Umbilical cord (tissue), 2 donors: ENCODE results near the gene PRSS33. TPM values are rescaled to one million over a fixed set of nuclear protein-coding genes. Genes with fewer than 3 reads are reported as not detected.

Experiments used
- DNase-seq: peaks from one replicate; pipeline ENCODE4 v3.0.0-alpha.2; 2015; ENCODE audit warnings: low spot score
- total RNA-seq: library from RNA; depleted of rRNA; stranded (reverse); fragments of >200 nt; gene quantifications from one replicate; pipeline ENCODE4 v1.2.3, GENCODE V29; 2014; ENCODE audit warnings: low replicate concordance; ENCODE audit not compliant: insufficient read depth

The PRSS33 gene
- total RNA-seq, 1 donor from 2014 or later: 0.96 TPM

DNA sequence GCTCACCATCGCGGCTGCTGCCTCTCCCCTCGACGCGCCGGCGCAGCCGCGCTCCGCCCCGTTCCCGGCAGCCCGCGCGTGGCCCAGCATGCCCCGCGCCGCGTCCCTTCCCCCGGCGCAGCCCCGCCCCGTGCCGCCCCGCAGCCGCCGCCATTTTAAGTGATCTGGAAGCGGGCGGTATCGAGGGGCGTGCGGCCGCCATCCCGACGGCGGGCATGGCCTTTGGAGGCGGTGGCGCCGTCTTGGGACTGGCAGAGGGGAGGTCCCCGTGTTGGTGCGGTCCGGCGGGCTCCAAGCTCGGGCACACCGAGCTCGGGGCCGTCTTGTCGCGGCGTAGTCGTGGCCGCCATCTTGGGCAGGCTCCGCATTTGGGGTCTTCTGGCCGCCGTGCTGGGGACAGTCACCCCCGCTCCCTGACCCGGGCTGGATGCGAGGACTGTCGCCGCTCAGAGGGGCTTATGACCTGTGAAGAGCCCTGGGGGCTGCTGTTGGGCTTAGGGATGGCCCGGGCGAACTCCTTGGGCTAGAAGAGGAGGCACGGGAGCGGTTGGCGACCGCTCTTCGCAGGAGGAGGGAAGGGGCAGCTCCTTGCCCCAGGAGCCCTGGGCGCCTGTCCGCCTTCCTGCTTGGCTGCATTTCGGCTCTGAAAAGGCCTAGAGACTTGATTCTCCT, 10.0 kb downstream of the PRSS33 start, which contains the start of gene ELOB:
Gene ELOB, minus strand, starts transcription at position 50 of the 672 bp plus-strand sequence. Its CDS starts 41 bp downstream, at position 9.
- DNase-seq: peak; percentile 90

DNA sequence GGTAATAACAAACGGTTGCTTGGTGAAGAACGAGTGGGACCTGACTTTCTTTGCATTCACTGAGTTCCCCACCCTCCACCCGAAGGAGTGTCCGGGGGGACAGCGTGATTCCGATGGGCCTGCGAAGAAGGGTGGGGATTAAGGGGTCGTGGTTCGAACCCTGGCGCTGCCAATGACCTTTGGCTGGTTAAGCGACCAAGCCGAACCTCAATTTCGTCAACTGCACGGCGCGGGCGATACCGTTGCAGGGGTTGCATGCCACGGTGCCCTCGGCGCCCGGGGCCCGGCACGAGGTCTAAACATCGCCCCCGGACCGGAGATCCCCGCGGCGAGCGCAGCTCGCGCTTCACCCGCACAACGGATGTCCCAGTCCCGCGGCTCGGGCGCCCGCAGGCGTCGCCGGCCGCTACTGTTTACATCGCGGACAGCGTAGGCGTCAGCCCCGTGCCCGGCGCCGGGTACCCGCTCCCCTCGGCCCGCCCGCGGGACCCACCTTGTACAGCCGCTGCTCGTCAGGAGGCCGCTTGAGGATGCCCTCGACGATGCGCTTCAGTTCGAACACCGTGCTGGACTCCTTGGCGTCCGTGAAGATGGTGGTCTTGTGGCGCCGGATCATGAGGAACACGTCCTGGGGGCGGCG, 10.7 kb downstream of the PRSS33 start:
- DNase-seq: no peak

DNA sequence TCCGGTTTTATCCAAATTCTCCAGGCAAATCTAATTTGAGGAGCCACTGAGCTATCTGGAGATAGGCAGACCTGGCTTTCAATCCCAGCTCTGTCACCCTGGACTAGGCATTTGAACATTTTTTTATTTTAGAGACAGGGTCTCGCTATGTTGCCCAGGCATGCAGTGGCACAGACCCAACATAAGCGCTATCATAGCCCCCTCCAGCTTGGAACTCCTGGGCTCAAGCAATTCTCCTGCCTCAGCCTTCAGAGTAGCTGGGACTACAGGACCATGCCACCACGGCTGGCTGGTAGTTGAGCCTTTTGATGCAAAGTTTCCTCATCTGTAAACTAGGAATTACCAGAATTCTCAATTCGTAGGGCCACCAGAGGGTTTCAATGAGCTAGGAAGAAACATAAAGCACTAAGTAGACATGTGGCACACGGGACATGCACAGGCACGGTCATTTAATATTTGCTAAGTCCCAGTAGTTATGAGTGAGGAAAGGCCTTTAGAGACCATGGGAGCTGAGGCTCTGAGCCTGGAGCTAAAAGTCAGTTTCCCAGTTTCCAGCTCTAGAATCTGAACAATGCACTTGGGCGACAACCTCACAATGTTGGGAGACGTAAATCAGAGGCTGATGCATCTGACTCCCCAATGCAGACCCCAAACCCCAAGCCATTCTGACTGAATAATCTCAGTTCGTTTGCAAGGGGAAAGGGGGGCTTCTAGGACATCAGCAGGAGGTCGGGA, 11.4 kb downstream of the PRSS33 start:
- DNase-seq: no peak

DNA sequence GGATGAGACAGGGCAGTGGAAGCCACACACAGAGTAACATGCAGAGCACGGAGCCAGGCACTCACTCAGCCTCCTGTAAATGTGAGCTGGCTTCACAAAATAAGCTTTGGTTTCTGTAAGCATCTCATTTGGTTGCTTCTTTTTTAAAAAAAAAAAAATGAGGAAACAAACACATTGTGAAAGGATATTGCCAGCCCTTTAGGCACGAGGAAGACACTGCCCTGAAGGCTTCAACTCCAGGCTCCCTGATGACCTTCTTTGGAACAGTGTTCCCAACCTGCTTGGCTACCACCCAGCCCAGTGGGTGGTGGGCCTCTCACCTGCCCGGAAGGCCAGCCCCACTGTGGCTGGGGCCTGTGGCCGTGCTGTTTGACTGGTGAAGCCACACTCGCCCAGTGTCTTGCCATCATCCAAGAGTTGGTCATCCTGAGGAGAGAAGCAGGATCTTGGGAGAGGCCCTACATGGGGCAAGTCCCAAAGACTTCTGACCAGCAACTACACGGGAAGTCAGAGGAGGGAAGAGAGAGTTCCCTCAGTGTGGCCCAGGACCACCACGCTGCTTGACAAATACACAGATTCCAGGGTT, 12.1 kb downstream of the PRSS33 start:
- no peak for DNase-seq

DNA sequence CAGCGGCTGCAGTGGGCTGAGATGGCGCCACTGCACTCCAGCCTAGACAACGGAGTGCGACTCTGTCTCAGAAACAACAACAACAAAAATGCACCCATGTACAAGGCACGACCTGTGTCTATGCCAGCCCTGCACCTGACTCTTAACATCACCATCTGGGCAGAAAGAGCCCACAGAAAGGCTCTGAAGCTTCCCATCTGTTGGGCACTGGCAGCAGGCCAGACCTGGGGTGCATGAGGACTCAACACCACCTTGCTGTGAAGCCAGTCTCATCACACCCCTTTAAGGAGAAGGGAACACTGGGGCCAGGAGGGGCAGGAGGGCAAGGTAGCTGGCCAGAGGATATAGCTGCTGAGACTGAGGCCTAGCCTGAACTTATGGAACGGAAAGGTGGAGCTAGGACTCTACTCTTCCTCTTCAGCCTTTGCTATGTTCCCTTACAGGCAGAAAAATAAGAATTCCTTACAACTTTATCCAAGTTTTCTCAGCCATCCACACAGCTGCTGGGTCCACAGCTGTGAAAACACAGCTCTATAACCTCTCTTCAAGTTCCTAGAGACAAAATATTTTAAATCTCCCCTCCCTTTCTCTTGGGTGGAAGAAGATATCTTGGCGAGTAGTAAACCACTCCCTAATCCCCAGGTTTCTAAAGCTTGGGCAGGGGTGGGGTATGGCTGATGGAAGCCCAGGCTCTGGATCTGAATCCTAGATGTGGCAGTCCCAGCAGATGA, 13.0 kb downstream of the PRSS33 start:
- DNase-seq: no peak

DNA sequence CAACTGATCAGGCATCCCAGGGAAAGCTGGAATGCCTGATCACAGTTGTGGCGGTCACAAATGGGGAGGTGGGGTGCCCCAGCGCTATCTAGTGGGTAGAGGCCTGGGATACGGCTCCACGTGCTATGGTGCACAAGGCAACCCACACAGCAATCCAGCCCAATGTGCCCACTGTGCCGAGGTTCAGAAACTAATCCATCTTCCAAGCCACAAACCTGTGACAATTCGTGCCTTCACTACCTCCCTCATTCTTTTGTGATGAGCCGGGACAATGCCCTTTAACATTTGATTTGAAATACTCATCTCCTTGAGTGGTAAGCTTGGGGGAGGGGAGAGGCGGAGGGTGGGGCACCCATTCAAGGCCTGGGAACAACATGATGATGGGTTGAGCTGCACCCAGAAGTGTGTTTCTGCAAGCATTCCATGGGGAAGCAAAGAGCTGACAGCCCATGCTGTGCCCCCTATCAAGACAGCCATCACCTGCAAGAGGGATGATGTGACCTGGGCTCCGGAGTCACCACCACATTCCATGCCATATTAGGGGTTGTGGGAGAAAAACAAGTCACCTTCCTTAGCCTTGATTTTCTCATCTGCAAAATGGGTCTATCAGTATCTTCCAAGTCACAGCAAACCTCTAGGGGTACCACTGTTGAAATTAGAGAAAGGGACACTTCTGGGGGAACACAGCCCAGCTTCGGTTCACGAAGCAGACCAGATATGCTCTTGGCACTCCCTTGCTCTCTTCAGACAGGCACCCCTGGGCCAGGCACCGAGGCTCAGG, 14.0 kb downstream of the PRSS33 start:
- DNase-seq: no peak

DNA sequence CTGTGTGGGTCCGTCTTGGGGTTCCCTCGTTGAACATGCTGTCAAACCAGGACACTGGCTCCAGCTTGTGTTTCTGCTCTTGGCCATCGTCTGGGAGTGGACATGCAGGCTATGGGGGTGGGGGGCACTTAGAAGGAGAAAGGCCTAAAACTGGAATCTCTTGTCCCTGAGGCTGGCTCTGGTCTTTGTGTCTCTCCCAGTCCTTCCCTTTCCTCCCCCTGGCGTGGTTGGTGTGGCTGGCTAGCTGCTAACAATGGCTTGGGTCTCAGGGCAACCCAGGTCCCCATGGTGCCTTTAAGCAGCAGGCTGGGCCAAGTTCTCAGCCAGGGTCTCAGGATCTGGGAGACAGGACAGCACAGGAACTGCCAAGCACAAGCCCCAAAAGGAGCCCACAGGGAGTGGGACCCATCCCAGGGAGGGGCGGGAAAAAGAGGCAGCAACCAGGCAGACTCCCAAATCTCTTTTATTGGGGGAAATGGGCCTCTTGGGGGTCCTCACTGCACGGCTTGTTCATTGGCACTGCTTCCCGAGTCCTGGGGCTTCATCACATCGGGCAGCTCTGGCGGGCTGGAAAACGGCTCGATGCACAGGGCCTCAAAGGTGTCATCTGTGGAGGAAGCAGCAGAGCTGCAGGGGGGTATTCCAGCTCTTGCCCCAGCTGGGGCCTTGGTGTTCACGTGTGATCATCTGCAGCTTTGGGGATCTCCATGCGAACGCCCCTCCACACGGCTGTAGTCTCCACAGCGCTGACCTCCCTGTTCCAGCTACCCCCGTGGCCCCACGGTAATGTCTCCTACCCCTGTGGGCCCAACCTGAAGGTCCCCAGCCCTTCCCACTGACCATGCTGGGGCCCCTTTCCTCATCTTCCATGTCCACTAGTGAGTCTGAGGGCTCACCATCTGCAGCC, 15.6 kb downstream of the PRSS33 start:
- no peak for DNase-seq

DNA sequence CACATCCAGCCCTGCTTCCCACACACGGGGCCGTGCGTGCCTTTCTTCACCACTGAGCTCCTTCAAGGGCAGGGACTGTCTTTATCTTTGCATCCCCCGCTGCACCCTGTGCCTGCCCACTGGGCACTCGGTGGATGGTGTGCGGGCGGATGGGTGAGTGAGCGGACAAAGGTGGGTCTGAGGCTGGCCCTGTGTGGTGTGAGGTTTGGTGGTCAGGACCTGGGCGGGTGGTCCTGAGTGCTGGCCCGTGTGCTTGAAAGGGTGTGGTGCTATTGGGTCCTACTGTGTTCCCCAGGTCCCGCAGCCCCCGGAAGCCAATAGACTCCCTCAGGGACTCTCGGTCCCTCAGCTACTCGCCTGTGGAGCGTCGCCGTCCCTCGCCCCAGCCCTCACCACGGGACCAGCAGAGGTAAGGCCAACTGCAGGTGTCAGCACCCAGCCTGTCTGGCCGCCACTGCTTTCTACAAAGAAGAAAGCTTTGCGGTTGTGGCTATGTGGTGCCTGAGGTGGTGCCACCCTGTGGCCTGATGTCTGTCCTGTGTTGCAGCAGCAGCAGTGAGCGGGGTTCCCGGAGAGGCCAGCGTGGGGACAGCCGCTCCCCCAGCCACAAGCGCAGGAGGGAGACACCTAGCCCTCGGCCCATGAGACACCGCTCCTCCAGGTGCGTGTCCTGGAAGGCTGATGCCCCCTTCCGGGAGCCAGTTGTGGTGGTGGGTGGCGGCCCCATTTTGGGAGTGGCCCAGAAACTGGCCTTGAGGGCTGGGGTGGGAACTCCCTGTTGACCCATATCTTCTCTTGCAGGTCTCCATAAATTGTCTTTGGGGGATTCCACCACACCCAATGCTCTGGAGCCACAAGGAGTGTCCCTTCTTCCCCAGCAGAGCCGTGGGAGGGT, 17.1 kb downstream of the PRSS33 start:
- no peak for DNase-seq

DNA sequence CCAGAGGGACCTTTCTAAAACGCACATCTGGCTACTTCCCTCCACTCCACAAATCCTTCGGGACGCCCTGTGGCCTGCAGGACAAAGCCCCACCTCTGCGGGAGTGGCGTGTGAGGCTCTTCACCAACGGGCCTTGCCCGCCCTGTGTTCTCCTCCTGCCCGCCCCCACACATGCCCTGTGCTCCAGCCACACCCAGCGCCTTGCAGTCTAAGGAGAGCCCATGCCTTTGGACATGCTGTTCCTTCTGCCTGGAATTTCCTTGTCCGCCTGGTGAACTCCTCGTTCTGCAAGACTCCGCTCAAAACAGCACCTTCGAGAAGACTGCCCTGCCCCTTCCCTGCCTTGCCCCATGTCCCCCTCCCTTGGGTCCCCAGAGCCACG, 17.7 kb downstream of the PRSS33 start:
- no peak for DNase-seq

DNA sequence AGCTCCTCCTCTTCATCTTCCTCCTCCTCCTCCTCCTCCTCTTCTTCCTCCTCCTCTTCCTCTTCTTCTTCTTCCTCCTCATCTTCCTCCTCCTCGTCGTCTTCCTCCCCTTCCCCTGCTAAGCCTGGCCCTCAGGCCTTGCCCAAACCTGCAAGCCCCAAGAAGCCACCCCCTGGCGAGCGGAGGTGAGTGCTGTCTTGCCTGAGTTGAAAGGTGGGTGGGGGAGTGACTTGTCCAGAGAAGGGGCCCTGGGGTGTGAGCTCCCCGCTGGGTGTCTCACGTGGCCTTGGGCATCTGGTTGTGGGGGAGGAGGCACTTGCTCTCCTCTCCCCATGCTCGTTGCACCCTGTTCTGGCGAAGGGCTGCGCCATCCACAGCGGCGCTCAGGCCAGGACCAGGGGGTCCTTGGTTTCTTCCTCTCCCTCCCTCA, 18.2 kb downstream of the PRSS33 start:
- no peak for DNase-seq

DNA sequence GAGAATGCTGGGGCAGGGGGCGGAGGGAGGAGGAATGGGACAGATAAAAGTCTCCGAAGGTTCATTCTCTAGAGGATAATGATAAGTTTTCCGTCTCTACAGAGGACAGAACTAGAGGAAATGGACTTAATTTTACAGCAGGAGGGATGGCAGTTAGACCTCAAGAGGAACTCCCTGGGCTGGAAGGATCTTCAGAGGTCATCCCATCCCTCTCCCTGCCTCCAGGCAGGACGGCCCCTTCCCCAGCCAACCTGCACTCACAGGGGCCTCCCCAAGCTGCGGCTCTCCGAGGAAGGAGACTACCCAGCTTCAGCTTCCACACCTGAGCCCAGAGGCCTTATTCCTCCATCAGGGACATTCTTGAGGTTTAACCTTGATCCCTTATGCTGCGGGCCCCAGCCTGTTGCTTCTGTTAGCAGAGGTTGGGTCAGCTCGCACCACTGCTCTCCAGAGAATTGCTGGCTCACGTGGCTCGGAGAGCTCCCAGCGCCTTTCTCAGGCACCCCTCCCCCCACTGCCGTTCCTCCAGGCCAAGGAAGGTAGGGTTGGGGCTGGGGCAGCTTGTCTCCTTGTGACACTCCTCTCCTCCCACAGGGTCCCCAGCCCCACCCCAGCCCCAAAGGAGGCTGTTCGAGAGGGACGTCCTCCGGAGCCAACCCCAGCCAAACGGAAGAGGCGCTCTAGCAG, 18.8 kb downstream of the PRSS33 start:
- no peak for DNase-seq

DNA sequence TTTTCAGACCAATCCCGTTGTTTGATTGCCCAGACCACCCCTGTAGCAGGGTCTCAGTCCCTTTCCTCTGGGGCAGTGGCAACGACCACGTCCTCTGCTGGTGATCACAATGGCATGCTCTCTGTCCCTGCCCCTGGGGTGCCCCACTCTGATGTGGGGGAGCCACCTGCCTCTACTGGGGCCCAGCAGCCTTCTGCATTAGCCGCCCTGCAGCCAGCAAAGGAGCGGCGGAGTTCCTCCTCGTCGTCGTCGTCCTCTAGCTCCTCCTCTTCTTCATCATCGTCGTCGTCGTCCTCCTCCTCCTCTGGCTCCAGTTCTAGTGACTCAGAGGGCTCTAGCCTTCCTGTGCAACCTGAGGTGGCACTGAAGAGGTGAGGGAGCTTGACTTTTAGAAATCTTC, 19.5 kb downstream of the PRSS33 start:
- no peak for DNase-seq

DNA sequence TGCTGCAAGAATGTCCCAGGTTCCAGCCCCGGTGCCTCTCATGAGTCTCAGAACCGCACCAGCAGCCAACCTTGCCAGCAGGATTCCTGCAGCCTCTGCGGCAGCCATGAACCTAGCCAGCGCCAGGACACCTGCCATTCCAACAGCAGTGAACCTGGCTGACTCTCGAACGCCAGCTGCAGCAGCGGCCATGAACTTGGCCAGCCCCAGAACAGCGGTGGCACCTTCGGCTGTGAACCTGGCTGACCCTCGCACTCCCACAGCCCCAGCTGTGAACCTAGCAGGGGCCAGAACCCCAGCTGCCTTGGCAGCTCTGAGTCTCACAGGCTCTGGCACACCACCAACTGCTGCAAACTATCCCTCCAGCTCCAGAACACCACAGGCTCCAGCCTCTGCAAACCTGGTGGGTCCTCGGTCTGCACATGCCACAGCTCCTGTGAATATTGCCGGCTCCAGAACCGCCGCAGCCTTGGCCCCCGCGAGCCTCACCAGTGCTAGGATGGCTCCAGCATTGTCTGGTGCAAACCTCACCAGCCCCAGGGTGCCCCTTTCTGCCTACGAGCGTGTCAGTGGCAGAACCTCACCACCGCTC, 20.1 kb downstream of the PRSS33 start:
- no peak for DNase-seq

DNA sequence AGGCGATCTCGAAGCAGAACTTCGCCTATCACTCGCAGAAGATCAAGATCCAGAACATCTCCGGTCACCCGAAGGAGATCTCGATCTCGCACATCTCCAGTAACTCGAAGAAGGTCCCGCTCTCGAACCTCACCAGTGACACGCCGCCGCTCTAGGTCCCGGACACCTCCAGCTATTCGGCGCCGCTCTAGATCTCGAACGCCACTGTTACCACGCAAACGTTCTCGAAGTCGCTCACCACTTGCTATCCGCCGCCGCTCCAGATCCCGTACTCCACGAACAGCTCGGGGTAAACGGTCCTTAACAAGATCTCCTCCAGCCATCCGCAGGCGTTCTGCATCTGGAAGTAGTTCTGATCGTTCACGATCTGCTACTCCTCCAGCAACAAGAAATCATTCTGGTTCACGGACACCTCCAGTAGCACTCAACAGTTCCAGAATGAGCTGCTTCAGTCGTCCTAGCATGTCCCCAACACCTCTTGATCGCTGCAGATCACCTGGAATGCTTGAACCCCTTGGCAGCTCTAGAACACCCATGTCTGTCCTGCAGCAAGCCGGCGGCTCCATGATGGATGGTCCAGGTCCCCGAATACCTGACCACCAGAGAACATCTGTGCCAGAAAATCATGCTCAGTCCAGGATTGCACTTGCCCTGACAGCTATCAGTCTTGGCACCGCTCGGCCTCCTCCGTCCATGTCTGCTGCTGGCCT, 20.8 kb downstream of the PRSS33 start:
- DNase-seq: no peak

DNA sequence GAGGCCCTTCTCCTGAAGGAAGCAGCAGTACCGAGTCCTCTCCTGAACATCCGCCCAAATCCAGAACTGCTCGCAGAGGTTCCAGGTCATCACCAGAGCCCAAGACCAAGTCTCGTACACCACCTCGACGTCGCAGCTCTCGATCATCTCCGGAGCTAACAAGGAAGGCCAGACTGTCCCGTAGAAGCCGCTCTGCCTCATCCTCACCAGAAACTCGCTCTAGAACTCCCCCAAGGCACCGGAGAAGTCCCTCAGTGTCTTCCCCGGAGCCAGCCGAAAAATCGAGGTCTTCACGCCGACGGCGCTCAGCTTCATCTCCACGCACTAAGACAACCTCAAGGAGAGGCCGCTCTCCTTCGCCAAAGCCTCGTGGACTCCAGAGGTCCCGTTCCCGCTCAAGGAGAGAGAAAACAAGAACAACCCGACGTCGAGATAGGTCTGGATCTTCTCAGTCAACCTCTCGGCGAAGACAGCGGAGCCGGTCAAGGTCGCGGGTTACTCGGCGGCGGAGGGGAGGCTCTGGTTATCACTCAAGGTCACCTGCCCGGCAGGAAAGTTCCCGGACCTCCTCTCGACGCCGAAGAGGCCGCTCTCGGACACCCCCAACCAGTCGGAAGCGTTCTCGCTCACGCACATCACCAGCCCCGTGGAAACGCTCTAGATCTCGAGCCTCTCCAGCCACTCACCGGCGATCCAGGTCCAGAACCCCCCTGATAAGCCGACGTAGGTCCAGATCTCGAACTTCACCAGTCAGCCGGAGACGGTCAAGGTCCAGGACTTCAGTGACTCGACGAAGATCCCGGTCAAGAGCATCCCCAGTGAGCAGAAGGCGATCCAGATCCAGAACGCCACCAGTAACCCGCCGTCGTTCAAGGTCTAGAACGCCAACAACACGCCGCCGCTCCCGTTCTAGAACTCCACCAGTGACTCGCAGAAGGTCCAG, 21.6 kb downstream of the PRSS33 start:
- no peak for DNase-seq

DNA sequence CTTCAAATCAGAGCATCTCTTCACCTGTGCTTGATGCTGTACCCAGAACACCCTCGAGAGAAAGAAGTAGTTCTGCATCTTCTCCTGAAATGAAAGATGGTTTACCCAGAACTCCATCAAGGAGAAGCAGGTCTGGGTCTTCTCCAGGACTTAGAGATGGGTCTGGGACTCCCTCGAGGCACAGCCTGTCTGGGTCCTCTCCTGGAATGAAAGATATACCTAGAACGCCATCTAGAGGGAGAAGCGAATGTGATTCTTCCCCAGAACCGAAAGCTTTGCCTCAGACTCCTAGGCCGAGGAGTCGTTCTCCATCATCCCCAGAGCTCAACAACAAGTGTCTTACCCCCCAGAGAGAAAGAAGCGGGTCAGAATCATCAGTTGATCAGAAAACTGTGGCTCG, 22.6 kb downstream of the PRSS33 start:
- no peak for DNase-seq
